GM23338 (cell line): ENCODE results near the gene RIOK1. TPM values are rescaled to one million over a fixed set of nuclear protein-coding genes. Genes with fewer than 3 reads are reported as not detected.
A peak's percentile ranks its signal among the peaks of the same experiment; 100 is the strongest.

Experiments used
- ATAC-seq: fragments of 200-7000 bp; cut with Tn5 transposase; 3 replicates; pipeline ENCODE4 v1.9.1; 2020
- DNase-seq: peaks from one replicate; pipeline ENCODE4 v3.0.0-alpha.2; 2015; ENCODE audit warnings: low spot score
- H2AFZ ChIP-seq: fragments of 200-600 bp; sonication (generic); 2 replicates; pipeline ENCODE4 v1.8.0; 2016; ENCODE audit warnings: antibody characterized with exemption, mild to moderate bottlenecking, moderate library complexity
- H3F3A ChIP-seq: fragments of 200-600 bp; sonication (generic); replicated peaks from 2 replicates; pipeline ENCODE4 v1.8.0; 2017; ENCODE audit warnings: antibody characterized with exemption, mixed run types, low read depth
- H3K27ac ChIP-seq: fragments of 200-600 bp; sonication (generic); 2 replicates; pipeline ENCODE4 v1.6.1; 2016; ENCODE audit warnings: low read depth
- H3K27me3 ChIP-seq: fragments of 200-600 bp; sonication (generic); 2 replicates; pipeline ENCODE4 v1.8.0; 2016; ENCODE audit warnings: mild to moderate bottlenecking, mixed run types, moderate library complexity; ENCODE audit not compliant: insufficient read depth
- H3K36me3 ChIP-seq: fragments of 200-600 bp; sonication (generic); 2 replicates; pipeline ENCODE4 v1.8.0; 2016; ENCODE audit warnings: mild to moderate bottlenecking; ENCODE audit not compliant: insufficient read depth
- H3K4me1 ChIP-seq: fragments of 200-600 bp; sonication (generic); 2 replicates; pipeline ENCODE4 v1.8.0; 2016; ENCODE audit warnings: mild to moderate bottlenecking, moderate library complexity; ENCODE audit not compliant: insufficient read depth
- H3K4me2 ChIP-seq: fragments of 200-600 bp; sonication (generic); 2 replicates; pipeline ENCODE4 v1.7.1; 2017; ENCODE audit warnings: mixed run types
- H3K4me3 ChIP-seq: fragments of 200-600 bp; sonication (generic); 2 replicates; pipeline ENCODE4 v1.6.1; 2016; ENCODE audit warnings: mixed run types
- H3K79me2 ChIP-seq: fragments of 200-600 bp; sonication (generic); replicated peaks from 2 replicates; pipeline ENCODE4 v1.8.0; 2017; ENCODE audit warnings: mild to moderate bottlenecking; ENCODE audit not compliant: insufficient read depth
- H3K9me2 ChIP-seq: fragments of 200-600 bp; sonication (generic); 2 replicates; pipeline ENCODE4 v1.8.0; 2017; ENCODE audit not compliant: insufficient read depth
- H4K20me1 ChIP-seq: fragments of 200-600 bp; sonication (generic); replicated peaks from 2 replicates; pipeline ENCODE4 v1.8.0; 2017; ENCODE audit warnings: mild to moderate bottlenecking; ENCODE audit not compliant: insufficient read depth
- H3K27ac Mint-ChIP-seq: 2 replicates; pipeline ENCODE4 v1.8.0; 2020; ENCODE audit warnings: inconsistent platforms, mild to moderate bottlenecking, moderate library complexity, mixed read lengths
- H3K27me3 Mint-ChIP-seq: 3 replicates; pipeline ENCODE4 v1.8.0; 2022; ENCODE audit warnings: low read depth, mild to moderate bottlenecking, moderate library complexity, mixed read lengths, inconsistent platforms; ENCODE audit not compliant: insufficient read depth, poor library complexity
- H3K36me3 Mint-ChIP-seq: 3 replicates; pipeline ENCODE4 v1.8.0; 2021; ENCODE audit warnings: low read depth, mild to moderate bottlenecking, inconsistent platforms, moderate library complexity, mixed read lengths
- H3K4me1 Mint-ChIP-seq: 3 replicates; pipeline ENCODE4 v1.8.0; 2020; ENCODE audit warnings: mild to moderate bottlenecking, inconsistent platforms, mixed read lengths
- H3K4me3 Mint-ChIP-seq: 3 replicates; pipeline ENCODE4 v1.8.0; 2021; ENCODE audit warnings: moderate library complexity, mild to moderate bottlenecking, inconsistent platforms, mixed read lengths
- H3K9me3 Mint-ChIP-seq: 3 replicates; pipeline ENCODE4 v1.8.0; 2020; ENCODE audit warnings: moderate library complexity, mild to moderate bottlenecking, inconsistent platforms, mixed read lengths
- CREB1 ChIP-seq: fragments of 250-450 bp; sonication (Bioruptor Pico); IDR thresholded peaks from 2 replicates; pipeline ENCODE4 v1.5.0; 2020; ENCODE audit warnings: low read depth, mild to moderate bottlenecking, moderate library complexity
- EZH2 ChIP-seq: fragments of 200-600 bp; sonication (generic); IDR thresholded peaks from one replicate; pipeline ENCODE4 v1.8.0; 2017; ENCODE audit warnings: antibody characterized with exemption, mild to moderate bottlenecking, low read depth; ENCODE audit not compliant: unreplicated experiment
- EZH2phosphoT487 ChIP-seq: fragments of 200-600 bp; sonication (generic); IDR thresholded peaks from one replicate; pipeline ENCODE4 v1.8.1; 2018; ENCODE audit warnings: antibody characterized with exemption; ENCODE audit not compliant: unreplicated experiment
- NANOG ChIP-seq: IDR thresholded peaks from 2 replicates; pipeline ENCODE4 v1.6.1; 2016; ENCODE audit warnings: antibody characterized with exemption, borderline replicate concordance
- POLR2AphosphoS5 ChIP-seq: IDR thresholded peaks from 2 replicates; pipeline ENCODE4 v1.6.1; 2016; ENCODE audit warnings: antibody characterized with exemption, low read depth
- STAT1 ChIP-seq: IDR thresholded peaks from one replicate; pipeline ENCODE4 v1.6.1; 2016; ENCODE audit warnings: antibody characterized with exemption; ENCODE audit not compliant: unreplicated experiment
- ZNF114 ChIP-seq: fragments of 250-450 bp; sonication (Bioruptor Pico); IDR thresholded peaks from 2 replicates; pipeline ENCODE4 v1.5.0; 2020; ENCODE audit warnings: mild to moderate bottlenecking, moderate library complexity
- ZNF331 ChIP-seq: fragments of 250-450 bp; sonication (Bioruptor Pico); IDR thresholded peaks from 2 replicates; pipeline ENCODE4 v1.5.0; 2020; ENCODE audit warnings: low read depth, mild to moderate bottlenecking, moderate library complexity
- polyA plus RNA-seq: library from polyadenylated mRNA; unstranded; fragments of >200 nt; fragmentation: Nextera tagmentation; extraction: Ambion mirVana; gene quantifications from 2 replicates; pipeline ENCODE4 v1.2.1, GENCODE V29; 2016
- total RNA-seq: library from RNA; depleted of rRNA; stranded (reverse); fragments of >200 nt; shearing (Covaris generic); gene quantifications from 2 replicates; pipeline ENCODE4 v1.2.3, GENCODE V29; 2014
- TF ChIP-seq, protein P1 (sequence below): fragments of 250-450 bp; sonication (Bioruptor Pico); IDR thresholded peaks from 2 replicates; pipeline ENCODE4 v1.5.0; 2020; ENCODE audit warnings: mild to moderate bottlenecking, moderate library complexity
- TF ChIP-seq, protein P2 (sequence below): IDR thresholded peaks from 2 replicates; pipeline ENCODE4 v1.6.1; 2016; ENCODE audit warnings: antibody characterized with exemption

The RIOK1 gene
- total and polyA plus RNA-seq, 2 experiments from 2014 or later, result 15.5 to 34.3 TPM

DNA sequence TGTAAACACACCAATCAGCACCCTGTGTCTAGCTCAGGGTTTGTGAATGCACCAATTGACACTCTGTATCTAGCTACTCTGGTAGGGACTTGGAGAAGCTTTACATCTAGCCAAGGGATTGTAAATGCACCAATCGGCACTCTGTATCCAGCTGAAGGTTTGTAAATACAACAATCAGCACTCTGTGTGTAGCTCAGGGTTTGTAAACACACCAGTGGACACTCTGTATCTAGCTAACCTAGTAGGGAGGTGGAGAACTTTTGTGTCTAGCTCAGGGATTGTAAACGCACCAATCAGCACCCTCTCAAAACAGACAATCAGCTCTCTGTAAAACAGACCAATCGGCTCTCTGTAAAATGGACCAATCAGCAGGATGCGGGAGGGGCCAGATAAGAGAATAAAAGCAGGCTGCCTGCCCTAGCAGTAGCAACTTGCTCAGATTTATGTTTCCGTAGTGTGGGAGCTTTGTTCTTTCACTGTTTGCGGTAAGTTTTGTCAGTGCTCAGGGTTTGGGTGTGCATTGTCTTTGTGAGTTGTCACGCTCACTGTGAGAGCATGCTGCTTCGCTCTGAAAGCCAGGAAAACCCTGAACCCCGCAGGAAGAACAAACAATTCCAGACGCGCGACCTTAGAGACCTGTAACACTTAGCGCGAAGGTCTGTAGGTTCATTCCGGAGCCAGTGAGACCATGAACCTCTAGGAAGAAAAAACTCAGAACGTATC is 37.0 kb downstream of the RIOK1 start (continued):
- TF ChIP-seq, protein P1, sequence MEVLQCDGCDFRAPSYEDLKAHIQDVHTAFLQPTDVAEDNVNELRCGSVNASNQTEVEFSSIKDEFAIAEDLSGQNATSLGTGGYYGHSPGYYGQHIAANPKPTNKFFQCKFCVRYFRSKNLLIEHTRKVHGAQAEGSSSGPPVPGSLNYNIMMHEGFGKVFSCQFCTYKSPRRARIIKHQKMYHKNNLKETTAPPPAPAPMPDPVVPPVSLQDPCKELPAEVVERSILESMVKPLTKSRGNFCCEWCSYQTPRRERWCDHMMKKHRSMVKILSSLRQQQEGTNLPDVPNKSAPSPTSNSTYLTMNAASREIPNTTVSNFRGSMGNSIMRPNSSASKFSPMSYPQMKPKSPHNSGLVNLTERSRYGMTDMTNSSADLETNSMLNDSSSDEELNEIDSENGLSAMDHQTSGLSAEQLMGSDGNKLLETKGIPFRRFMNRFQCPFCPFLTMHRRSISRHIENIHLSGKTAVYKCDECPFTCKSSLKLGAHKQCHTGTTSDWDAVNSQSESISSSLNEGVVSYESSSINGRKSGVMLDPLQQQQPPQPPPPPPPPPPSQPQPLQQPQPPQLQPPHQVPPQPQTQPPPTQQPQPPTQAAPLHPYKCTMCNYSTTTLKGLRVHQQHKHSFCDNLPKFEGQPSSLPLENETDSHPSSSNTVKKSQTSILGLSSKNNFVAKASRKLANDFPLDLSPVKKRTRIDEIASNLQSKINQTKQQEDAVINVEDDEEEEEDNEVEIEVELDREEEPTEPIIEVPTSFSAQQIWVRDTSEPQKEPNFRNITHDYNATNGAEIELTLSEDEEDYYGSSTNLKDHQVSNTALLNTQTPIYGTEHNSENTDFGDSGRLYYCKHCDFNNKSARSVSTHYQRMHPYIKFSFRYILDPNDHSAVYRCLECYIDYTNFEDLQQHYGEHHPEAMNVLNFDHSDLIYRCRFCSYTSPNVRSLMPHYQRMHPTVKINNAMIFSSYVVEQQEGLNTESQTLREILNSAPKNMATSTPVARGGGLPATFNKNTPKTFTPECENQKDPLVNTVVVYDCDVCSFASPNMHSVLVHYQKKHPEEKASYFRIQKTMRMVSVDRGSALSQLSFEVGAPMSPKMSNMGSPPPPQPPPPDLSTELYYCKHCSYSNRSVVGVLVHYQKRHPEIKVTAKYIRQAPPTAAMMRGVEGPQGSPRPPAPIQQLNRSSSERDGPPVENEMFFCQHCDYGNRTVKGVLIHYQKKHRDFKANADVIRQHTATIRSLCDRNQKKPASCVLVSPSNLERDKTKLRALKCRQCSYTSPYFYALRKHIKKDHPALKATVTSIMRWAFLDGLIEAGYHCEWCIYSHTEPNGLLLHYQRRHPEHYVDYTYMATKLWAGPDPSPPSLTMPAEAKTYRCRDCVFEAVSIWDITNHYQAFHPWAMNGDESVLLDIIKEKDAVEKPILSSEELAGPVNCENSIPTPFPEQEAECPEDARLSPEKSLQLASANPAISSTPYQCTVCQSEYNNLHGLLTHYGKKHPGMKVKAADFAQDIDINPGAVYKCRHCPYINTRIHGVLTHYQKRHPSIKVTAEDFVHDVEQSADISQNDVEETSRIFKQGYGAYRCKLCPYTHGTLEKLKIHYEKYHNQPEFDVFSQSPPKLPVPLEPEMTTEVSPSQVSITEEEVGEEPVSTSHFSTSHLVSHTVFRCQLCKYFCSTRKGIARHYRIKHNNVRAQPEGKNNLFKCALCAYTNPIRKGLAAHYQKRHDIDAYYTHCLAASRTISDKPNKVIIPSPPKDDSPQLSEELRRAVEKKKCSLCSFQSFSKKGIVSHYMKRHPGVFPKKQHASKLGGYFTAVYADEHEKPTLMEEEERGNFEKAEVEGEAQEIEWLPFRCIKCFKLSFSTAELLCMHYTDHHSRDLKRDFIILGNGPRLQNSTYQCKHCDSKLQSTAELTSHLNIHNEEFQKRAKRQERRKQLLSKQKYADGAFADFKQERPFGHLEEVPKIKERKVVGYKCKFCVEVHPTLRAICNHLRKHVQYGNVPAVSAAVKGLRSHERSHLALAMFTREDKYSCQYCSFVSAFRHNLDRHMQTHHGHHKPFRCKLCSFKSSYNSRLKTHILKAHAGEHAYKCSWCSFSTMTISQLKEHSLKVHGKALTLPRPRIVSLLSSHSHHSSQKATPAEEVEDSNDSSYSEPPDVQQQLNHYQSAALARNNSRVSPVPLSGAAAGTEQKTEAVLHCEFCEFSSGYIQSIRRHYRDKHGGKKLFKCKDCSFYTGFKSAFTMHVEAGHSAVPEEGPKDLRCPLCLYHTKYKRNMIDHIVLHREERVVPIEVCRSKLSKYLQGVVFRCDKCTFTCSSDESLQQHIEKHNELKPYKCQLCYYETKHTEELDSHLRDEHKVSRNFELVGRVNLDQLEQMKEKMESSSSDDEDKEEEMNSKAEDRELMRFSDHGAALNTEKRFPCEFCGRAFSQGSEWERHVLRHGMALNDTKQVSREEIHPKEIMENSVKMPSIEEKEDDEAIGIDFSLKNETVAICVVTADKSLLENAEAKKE (CRISPR knock-in tag), result no peak
- TF ChIP-seq ZNF331 (CRISPR knock-in tag) (no peak), EZH2 (no peak), ZNF114 (CRISPR knock-in tag) (no peak), POLR2AphosphoS5 (no peak), EZH2phosphoT487 (no peak), STAT1 (no peak), CREB1 (CRISPR knock-in tag) (no peak), NANOG (no peak)

DNA sequence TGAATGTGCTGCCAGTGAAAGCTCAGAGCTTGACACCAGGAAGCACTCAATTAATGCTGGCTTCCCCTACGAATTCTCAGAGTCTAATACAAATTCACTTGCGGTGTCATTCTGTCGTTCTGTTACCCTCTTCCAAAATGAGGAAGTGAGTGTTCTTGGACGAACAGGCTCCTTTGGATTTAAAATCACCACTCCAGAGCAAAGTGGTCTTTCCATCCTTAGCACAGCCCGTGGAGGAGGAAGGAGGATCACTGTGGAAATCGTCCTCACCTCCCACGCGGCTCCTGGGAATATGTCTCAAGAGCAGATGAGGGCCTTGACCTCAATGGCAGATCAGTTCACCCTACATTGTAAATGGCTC is 41.7 kb downstream of the RIOK1 start:
- Mint-ChIP-seq H3K4me3 (no peak overlapping the region), H3K9me3 (no peaks in the 10 kb centered on the region), H3K27ac (no peak overlapping the region), H3K27me3 (peaks cover 3% of the 10 kb centered on the region), H3K4me1 (peaks cover 19% of the 10 kb centered on the region), H3K36me3 (no peaks in the 10 kb centered on the region)
- H4K20me1 ChIP-seq, result no peaks in the 10 kb centered on the region
- no peaks in the 10 kb centered on the region for H3K79me2 ChIP-seq
- peak overlapping the region; percentile 98 for H2AFZ ChIP-seq
- H3F3A ChIP-seq, result no peaks in the 10 kb centered on the region
- no peaks in the 10 kb centered on the region for H3K36me3 ChIP-seq
- no peaks in the 10 kb centered on the region for H3K27me3 ChIP-seq
- H3K9me2 ChIP-seq, result no peaks in the 10 kb centered on the region
- H3K4me3 ChIP-seq, result no peak overlapping the region
- no peak overlapping the region for H3K27ac ChIP-seq
- peaks cover 9% of the 10 kb centered on the region; the same call in 1 of the 2 replicates for H3K4me1 ChIP-seq
- H3K4me2 ChIP-seq, result no peak overlapping the region
- no peak for DNase-seq
- no peak for ATAC-seq
- TF ChIP-seq, protein P2, sequence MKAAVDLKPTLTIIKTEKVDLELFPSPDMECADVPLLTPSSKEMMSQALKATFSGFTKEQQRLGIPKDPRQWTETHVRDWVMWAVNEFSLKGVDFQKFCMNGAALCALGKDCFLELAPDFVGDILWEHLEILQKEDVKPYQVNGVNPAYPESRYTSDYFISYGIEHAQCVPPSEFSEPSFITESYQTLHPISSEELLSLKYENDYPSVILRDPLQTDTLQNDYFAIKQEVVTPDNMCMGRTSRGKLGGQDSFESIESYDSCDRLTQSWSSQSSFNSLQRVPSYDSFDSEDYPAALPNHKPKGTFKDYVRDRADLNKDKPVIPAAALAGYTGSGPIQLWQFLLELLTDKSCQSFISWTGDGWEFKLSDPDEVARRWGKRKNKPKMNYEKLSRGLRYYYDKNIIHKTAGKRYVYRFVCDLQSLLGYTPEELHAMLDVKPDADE, result no peak
- TF ChIP-seq POLR2AphosphoS5 (no peak), EZH2 (no peak), ZNF114 (CRISPR knock-in tag) (no peak)
